Gastrocnemius medialis (tissue), 4 donors: ENCODE data around the gene DELE1. TPM values are rescaled to one million over a fixed set of nuclear protein-coding genes. Genes with fewer than 3 reads are reported as not detected.

Source experiments
- ATAC-seq, 2 donors: fragments of 150-250 bp; one replicate each; pipeline ENCODE4 v1.9.1; 2016
- DNase-seq, 2 donors: peaks; one replicate each; pipeline ENCODE4 v3.0.0-alpha.2; 2019
- H3K27ac ChIP-seq, 4 donors: fragments of 200-600 bp; sonication (generic); 1 replicate in 1 of 4; 2 replicates in 3 of 4; pipeline ENCODE4 v1.5.1; 2016 to 2018; ENCODE audit warnings: mild to moderate bottlenecking in 2 of 4, moderate library complexity in 1 of 4
- H3K27me3 ChIP-seq, 3 donors: fragments of 200-600 bp; sonication (generic) in 2 of 3; 1 replicate in 1 of 3; 2 replicates in 2 of 3; pipeline versions ENCODE4 v1.5.1 to v1.6.0; 2016 to 2019; ENCODE audit warnings: mild to moderate bottlenecking in 1 of 3, moderate library complexity in 1 of 3
- H3K36me3 ChIP-seq, 2 donors: fragments of 200-600 bp; sonication (generic) in 1 of 2; one replicate each; pipeline ENCODE4 v1.5.1; 2017 to 2018
- H3K4me1 ChIP-seq, 2 donors: fragments of 200-600 bp; sonication (generic) in 1 of 2; one replicate each; pipeline ENCODE4 v1.5.1; 2016 to 2017; ENCODE audit warnings: mild to moderate bottlenecking in 2 of 2
- H3K4me3 ChIP-seq, 4 donors: fragments of 200-600 bp; sonication (generic) in 3 of 4; 1 replicate in 1 of 4; 2 replicates in 3 of 4; pipeline ENCODE4 v1.5.1; 2016 to 2019; ENCODE audit warnings: mild to moderate bottlenecking in 2 of 4
- H3K9me3 ChIP-seq, 3 donors: fragments of 200-600 bp; sonication (generic) in 2 of 3; 1 replicate in 1 of 3; 2 replicates in 2 of 3; pipeline ENCODE4 v1.5.1; 2016 to 2019
- CTCF ChIP-seq, 5 experiments: fragments of 450-650 bp in 3 of 5; fragments of 200-600 bp in 2 of 5; sonication (generic) in 2 of 5; IDR thresholded peaks in 4 of 5; conservative IDR thresholded peaks in 1 of 5; 1 replicate in 4 of 5; 2 replicates in 1 of 5; pipeline ENCODE4 v1.5.1; 2016 to 2019; ENCODE audit warnings: antibody characterized with exemption in 5 of 5, mild to moderate bottlenecking in 3 of 5, moderate library complexity in 3 of 5
- POLR2A ChIP-seq, 2 donors: fragments of 450-650 bp; IDR thresholded peaks; one replicate each; pipeline ENCODE4 v1.6.1; 2017; ENCODE audit warnings: antibody characterized with exemption in 2 of 2, mild to moderate bottlenecking in 2 of 2, moderate library complexity in 2 of 2
- in situ Hi-C, 4 donors: fragments of 200-750 bp; cut with MboI; loops; one replicate each; pipeline versions ENCODE4 v1.15.0 to v1.8.0; 2017; ENCODE audit warnings: low sequenced_read_pairs in 4 of 4
- intact Hi-C: fragments of 100-400 bp; cut with DNase I; formaldehyde crosslinking; loops from one replicate; pipeline ENCODE4 v1.15.1; 2023; ENCODE audit warnings: low total_unique reads
- total RNA-seq, 4 donors: library from RNA; depleted of rRNA; stranded (reverse); fragments of >200 nt; gene quantifications; one replicate each; pipeline versions ENCODE4 v1.1.0 to v1.2.3, GENCODE V29; 2016

DELE1 gene
- total RNA-seq, 4 donors from 2014 or later, result 31.3 to 91.6 (median 52.4) TPM

- intact Hi-C loops, result no loop called here
- TF ChIP-seq CTCF (IDR thresholded peaks at IDR 0.05 in 4 of 5, conservative IDR thresholded peaks at IDR 0.05 in 1 of 5), result no peak
- no peak for TF ChIP-seq POLR2A (IDR thresholded peaks at IDR 0.05)
- peaks cover 17 to 20% of the 10 kb centered on the region in 2 donors for H3K4me1 ChIP-seq
- H3K4me3 ChIP-seq, result no peak overlapping the region
- no peaks in the 10 kb centered on the region for H3K27me3 ChIP-seq
- DNase-seq (no peak), ATAC-seq (no peak)
- in situ Hi-C loops, result no loop called here
- H3K36me3 ChIP-seq, result no peaks in the 10 kb centered on the region
- H3K27ac ChIP-seq, result no peak overlapping the region
- H3K9me3 ChIP-seq, result no peaks in the 10 kb centered on the region
Observed at GRCh38 chr5:141966275-141966962, 42.7 kb downstream of the DELE1 start.

GRCh38 chr5:141966963-141967333 lies 43.3 kb downstream of the DELE1 start:
- TF ChIP-seq CTCF (IDR thresholded peaks at IDR 0.05 in 4 of 5, conservative IDR thresholded peaks at IDR 0.05 in 1 of 5) (no peak), POLR2A (IDR thresholded peaks at IDR 0.05) (no peak)
- Histone ChIP-seq H3K27ac (no peak overlapping the region), H3K9me3 (no peaks in the 10 kb centered on the region), H3K4me3 (no peak overlapping the region), H3K36me3 (peaks cover 0 to 3% of the 10 kb centered on the region in 2 donors), H3K4me1 (peaks cover 17 to 20% of the 10 kb centered on the region in 2 donors), H3K27me3 (no peaks in the 10 kb centered on the region)
- DNase-seq (no peak), ATAC-seq (no peak)
- intact Hi-C loops, result no loop called here
- in situ Hi-C loops, result no loop called here

- in situ Hi-C loops (no loop called here), intact Hi-C loops (loop anchor here (2.0 kb wide), 2 partner anchors 44 kb away; partner anchors contain the start of gene GNPDA1)
- Histone ChIP-seq H3K4me3 (peak within 1 kb of the TSS; percentile 59 to 89 (median 76)), H3K36me3 (peaks cover 0 to 19% of the 10 kb centered on the region in 2 donors), H3K27me3 (no peaks in the 10 kb centered on the region), H3K27ac (peak within 1 kb of the TSS; percentile 88 to 97 (median 94)), H3K9me3 (no peaks in the 10 kb centered on the region), H3K4me1 (peaks cover 17 to 26% of the 10 kb centered on the region in 2 donors)
- TF ChIP-seq POLR2A (IDR thresholded peaks at IDR 0.05), result peak; percentile 91 to 94
- TF ChIP-seq CTCF (IDR thresholded peaks at IDR 0.05 in 4 of 5, conservative IDR thresholded peaks at IDR 0.05 in 1 of 5), result peak; percentile 94 to 98 (median 97)
- DNase-seq (peak; percentile 86 to 90), ATAC-seq (peak; percentile 89 to 94)
Observed at GRCh38 chr5:141968914-141969608, 45.4 kb downstream of the DELE1 start, which contains the start of gene RNF14. RNF14 (plus strand) TSS chr5:141969105; CDS start chr5:141973589, 4,484 bp downstream.

GRCh38 chr5:141969783-141970771 lies 46.4 kb downstream of the DELE1 start:
- intact Hi-C loops, result loop anchor here (2.0 kb wide), 2 partner anchors 43 to 45 kb away; partner anchors contain the start of gene GNPDA1
- no peak for TF ChIP-seq POLR2A (IDR thresholded peaks at IDR 0.05)
- no peak for TF ChIP-seq CTCF (IDR thresholded peaks at IDR 0.05 in 4 of 5, conservative IDR thresholded peaks at IDR 0.05 in 1 of 5)
- H3K9me3 ChIP-seq, result no peaks in the 10 kb centered on the region
- peak overlapping the region; percentile 59 to 89 (median 76) for H3K4me3 ChIP-seq
- no peak for DNase-seq
- peak; percentile 70 to 81 for ATAC-seq
- H3K27ac ChIP-seq, result peak overlapping the region; percentile 88 to 97 (median 94)
- in situ Hi-C loops, result no loop called here
- peaks cover 17 to 36% of the 10 kb centered on the region in 2 donors for H3K4me1 ChIP-seq
- no peaks in the 10 kb centered on the region for H3K27me3 ChIP-seq
- H3K36me3 ChIP-seq, result peaks cover 0 to 29% of the 10 kb centered on the region in 2 donors
